HEK293 (cell line): ENCODE data around the gene GRIP1.

ENCODE experiments used
- GFI1B ChIP-seq: fragments of 450-650 bp; formaldehyde crosslinking; IDR thresholded peaks from 2 replicates; pipeline ENCODE4 v1.5.1; 2016; ENCODE audit warnings: missing biosample characterization, missing genetic modification characterization
- KLF8 ChIP-seq: fragments of 450-650 bp; formaldehyde crosslinking; IDR thresholded peaks from 2 replicates; pipeline ENCODE4 v1.5.1; 2016; ENCODE audit warnings: missing biosample characterization, missing genetic modification characterization
- RBAK ChIP-seq: fragments of 450-650 bp; formaldehyde crosslinking; IDR thresholded peaks from 2 replicates; pipeline ENCODE4 v1.5.1; 2016; ENCODE audit warnings: missing biosample characterization, missing genetic modification characterization
- YY1 ChIP-seq: fragments of 450-650 bp; formaldehyde crosslinking; IDR thresholded peaks from 2 replicates; pipeline ENCODE4 v1.5.1; 2018; ENCODE audit warnings: missing biosample characterization, missing genetic modification characterization
- ZNF24 ChIP-seq: fragments of 450-650 bp; formaldehyde crosslinking; IDR thresholded peaks from 2 replicates; pipeline ENCODE4 v1.5.1; 2016; ENCODE audit warnings: missing biosample characterization, missing genetic modification characterization
- ZNF549 ChIP-seq: fragments of 450-650 bp; IDR thresholded peaks from 2 replicates; pipeline ENCODE4 v1.5.1; 2018; ENCODE audit warnings: missing biosample characterization, missing genetic modification characterization, mild to moderate bottlenecking, inconsistent platforms, moderate library complexity
- ZNF660 ChIP-seq: fragments of 450-650 bp; IDR thresholded peaks from 2 replicates; pipeline ENCODE4 v1.5.1; 2018; ENCODE audit warnings: missing biosample characterization, mild to moderate bottlenecking, missing genetic modification characterization
- ZNF791 ChIP-seq: fragments of 450-650 bp; formaldehyde crosslinking; IDR thresholded peaks from 2 replicates; pipeline ENCODE4 v1.5.1; 2016; ENCODE audit warnings: missing biosample characterization, missing genetic modification characterization
- TF ChIP-seq, protein P1 (sequence below): fragments of 450-650 bp; formaldehyde crosslinking; IDR thresholded peaks from 2 replicates; pipeline ENCODE4 v1.5.1; 2017; ENCODE audit warnings: missing biosample characterization, mild to moderate bottlenecking, missing genetic modification characterization, moderate library complexity
- TF ChIP-seq, protein P2 (sequence below): fragments of 450-650 bp; formaldehyde crosslinking; IDR thresholded peaks from 2 replicates; pipeline ENCODE4 v1.5.1; 2016; ENCODE audit warnings: missing biosample characterization, missing genetic modification characterization
- TF ChIP-seq, protein P3 (sequence below): fragments of 450-650 bp; formaldehyde crosslinking; IDR thresholded peaks from 2 replicates; pipeline ENCODE4 v1.5.1; 2016; ENCODE audit warnings: missing biosample characterization, missing genetic modification characterization
- TF ChIP-seq, protein P4 (sequence below): fragments of 450-650 bp; formaldehyde crosslinking; IDR thresholded peaks from 2 replicates; pipeline ENCODE4; 2016; ENCODE audit warnings: missing biosample characterization, missing genetic modification characterization

DNA sequence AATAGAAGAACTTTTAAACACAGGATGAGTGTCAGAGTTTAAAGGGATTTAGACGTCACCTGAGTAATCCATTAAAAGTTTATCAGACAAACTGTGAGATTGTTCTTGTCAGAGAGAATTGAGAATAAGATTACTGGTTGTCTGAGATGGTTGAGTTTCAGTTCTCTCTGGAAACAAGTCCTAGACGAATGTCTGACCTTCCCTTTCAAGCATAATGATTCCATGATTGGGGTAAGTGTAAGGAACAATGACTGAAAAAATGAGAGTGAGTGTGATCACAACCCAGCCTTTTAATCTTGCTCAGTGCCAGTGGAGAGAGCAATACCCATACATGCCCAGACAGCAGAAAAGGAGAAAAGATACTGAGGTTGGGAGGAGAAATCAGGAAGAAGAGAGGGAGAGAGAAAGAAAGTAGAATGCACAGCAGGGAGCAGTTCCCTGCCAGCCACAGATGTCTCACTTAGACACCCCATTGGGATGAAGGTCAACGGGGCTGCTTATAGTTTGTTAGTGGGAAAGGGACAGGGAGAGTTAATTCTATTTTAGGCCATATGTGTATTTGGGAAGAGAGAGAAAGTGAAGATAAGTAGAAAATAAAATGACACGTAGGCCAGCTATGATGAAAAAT is 4.3 kb downstream of the GRIP1 start:
- no peak for TF ChIP-seq ZNF549 (tag by site-specific recombination)
- TF ChIP-seq ZNF24 (tag by site-specific recombination), result no peak
- TF ChIP-seq, protein P1, sequence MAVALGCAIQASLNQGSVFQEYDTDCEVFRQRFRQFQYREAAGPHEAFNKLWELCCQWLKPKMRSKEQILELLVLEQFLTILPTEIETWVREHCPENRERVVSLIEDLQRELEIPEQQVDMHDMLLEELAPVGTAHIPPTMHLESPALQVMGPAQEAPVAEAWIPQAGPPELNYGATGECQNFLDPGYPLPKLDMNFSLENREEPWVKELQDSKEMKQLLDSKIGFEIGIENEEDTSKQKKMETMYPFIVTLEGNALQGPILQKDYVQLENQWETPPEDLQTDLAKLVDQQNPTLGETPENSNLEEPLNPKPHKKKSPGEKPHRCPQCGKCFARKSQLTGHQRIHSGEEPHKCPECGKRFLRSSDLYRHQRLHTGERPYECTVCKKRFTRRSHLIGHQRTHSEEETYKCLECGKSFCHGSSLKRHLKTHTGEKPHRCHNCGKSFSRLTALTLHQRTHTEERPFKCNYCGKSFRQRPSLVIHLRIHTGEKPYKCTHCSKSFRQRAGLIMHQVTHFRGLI (tag by site-specific recombination), result no peak
- TF ChIP-seq GFI1B (tag by site-specific recombination), result no peak
- TF ChIP-seq, protein P2, sequence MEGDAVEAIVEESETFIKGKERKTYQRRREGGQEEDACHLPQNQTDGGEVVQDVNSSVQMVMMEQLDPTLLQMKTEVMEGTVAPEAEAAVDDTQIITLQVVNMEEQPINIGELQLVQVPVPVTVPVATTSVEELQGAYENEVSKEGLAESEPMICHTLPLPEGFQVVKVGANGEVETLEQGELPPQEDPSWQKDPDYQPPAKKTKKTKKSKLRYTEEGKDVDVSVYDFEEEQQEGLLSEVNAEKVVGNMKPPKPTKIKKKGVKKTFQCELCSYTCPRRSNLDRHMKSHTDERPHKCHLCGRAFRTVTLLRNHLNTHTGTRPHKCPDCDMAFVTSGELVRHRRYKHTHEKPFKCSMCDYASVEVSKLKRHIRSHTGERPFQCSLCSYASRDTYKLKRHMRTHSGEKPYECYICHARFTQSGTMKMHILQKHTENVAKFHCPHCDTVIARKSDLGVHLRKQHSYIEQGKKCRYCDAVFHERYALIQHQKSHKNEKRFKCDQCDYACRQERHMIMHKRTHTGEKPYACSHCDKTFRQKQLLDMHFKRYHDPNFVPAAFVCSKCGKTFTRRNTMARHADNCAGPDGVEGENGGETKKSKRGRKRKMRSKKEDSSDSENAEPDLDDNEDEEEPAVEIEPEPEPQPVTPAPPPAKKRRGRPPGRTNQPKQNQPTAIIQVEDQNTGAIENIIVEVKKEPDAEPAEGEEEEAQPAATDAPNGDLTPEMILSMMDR (tag by site-specific recombination), result no peak
- TF ChIP-seq RBAK (tag by site-specific recombination), result no peak
- no peak for TF ChIP-seq ZNF791 (tag by site-specific recombination)
- no peak for TF ChIP-seq ZNF660 (tag by site-specific recombination)
- no peak for TF ChIP-seq YY1 (tag by site-specific recombination)
- TF ChIP-seq, protein P3, sequence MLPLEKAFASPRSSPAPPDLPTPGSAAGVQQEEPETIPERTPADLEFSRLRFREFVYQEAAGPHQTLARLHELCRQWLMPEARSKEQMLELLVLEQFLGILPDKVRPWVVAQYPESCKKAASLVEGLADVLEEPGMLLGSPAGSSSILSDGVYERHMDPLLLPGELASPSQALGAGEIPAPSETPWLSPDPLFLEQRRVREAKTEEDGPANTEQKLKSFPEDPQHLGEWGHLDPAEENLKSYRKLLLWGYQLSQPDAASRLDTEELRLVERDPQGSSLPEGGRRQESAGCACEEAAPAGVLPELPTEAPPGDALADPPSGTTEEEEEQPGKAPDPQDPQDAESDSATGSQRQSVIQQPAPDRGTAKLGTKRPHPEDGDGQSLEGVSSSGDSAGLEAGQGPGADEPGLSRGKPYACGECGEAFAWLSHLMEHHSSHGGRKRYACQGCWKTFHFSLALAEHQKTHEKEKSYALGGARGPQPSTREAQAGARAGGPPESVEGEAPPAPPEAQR, result no peak
- TF ChIP-seq, protein P4, sequence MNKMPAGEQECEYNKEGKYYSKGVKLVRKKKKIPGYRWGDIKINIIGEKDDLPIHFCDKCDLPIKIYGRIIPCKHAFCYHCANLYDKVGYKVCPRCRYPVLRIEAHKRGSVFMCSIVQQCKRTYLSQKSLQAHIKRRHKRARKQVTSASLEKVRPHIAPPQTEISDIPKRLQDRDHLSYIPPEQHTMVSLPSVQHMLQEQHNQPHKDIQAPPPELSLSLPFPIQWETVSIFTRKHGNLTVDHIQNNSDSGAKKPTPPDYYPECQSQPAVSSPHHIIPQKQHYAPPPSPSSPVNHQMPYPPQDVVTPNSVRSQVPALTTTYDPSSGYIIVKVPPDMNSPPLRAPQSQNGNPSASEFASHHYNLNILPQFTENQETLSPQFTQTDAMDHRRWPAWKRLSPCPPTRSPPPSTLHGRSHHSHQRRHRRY (tag by site-specific recombination), result no peak
- no peak for TF ChIP-seq KLF8
